SKM-1 treated with dmso at 0.1 percent for 144 hours (cell line): Measurements from ENCODE around the gene POMGNT1.

Source experiments
- DNase-seq: peaks from one replicate; lab custom pipeline; 2025; ENCODE audit not compliant: unreplicated experiment; lab: John Stamatoyannopoulos, UW

Gene POMGNT1

DNA sequence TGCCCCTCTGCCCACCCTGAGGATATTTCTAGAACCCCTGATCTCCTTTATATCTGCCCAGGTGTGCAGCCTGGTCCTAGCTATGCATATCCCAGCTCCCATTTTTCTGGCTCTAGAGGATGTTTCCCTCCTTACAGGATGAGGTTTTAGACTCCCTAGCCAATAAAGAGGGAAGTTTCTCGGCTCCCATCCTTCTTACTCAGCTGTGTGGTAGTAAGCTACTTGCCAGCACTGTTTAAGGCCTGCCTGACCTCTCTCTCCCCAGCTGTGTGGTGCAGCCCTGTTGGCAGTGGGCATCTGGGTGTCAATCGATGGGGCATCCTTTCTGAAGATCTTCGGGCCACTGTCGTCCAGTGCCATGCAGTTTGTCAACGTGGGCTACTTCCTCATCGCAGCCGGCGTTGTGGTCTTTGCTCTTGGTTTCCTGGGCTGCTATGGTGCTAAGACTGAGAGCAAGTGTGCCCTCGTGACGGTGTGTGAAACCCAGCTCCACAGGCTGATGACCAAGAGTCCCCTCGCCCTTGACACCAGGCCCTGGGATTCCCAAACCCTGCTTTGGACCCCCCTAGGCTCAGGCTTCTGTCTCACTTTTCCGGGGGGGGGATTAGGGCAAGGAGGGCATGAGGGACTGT lies 14.2 kb downstream of the POMGNT1 start:
- DNase-seq: no peak

DNA sequence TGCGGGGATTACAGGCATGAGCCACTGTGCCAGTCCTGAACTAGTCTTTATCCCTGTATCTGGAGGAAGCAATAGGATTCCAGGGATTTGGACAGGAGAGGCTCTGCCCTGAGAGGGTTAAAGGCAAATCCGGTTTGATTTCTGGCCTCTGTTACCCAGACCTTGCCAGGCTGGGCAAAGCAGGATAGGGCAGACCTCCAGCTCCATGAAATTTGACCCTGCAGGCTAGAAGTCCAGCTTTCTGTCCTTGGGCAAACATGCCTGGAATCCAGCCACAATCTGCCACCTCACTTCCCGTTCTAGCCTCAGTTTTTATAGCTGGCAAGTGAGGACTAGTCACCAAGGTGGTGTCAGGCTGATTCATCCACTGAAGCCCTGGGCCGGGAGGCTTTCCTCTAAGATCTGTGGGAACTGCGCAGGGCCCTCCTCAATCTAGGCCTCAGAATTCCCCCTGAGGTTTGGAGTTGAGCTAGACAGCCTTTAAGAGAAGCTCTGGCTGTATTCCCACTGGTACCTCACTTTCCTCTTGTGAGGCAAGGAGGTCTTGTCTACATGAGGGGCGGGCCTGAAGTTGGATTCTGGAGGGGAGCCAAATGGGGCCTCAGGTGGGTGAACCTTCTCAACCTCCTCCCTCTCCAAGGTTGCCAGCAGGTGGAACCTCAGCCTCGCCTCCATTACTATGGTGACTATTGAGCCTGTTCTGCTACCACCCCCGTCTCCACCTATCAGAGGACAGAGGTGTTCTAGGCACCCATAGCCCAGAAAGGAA lies 15.0 kb downstream of the POMGNT1 start:
- DNase-seq: no peak

DNA sequence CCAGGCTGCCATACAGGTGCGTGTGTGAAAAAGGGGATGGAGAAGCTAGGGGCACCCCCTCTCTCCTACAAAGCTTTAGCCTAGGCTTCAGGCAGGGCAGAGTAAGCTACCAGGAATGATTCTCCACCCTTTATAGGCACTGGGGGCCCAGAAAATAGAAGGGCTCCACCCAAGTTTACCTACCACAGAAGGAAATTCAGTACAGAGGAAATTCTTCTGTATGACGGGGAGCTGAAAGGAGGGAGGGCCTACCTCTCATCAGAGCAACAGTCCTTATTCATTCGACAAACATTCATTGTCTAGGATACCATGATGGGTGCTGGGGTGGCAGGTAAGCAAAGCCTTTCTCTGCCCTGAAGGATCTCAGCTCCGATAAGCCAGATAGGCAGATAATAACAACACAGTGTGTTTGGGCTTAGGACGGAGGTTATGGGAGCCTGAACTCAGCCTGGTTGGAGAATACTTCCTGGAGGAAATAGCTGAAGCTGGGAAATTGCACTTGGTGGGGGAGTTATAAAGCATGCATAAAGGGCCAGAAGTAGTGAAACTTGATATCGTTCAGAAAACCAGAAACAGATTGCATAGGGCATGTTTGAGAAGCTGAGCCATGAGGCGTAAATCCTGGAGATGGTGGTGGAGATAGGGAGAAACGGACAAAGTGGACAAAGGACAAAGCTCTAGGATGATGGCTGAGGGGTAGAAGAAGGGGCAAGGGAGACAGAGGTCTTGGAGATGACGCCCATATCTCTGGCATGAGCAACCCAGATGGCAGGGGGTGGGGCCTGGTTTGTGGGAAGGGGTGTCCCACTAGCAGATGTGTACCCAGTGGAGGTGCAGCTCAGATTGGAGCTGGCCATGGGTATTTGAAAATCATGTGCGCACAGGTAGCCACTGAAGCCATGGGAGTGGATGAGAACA lies 16.6 kb downstream of the POMGNT1 start:
- DNase-seq: no peak

DNA sequence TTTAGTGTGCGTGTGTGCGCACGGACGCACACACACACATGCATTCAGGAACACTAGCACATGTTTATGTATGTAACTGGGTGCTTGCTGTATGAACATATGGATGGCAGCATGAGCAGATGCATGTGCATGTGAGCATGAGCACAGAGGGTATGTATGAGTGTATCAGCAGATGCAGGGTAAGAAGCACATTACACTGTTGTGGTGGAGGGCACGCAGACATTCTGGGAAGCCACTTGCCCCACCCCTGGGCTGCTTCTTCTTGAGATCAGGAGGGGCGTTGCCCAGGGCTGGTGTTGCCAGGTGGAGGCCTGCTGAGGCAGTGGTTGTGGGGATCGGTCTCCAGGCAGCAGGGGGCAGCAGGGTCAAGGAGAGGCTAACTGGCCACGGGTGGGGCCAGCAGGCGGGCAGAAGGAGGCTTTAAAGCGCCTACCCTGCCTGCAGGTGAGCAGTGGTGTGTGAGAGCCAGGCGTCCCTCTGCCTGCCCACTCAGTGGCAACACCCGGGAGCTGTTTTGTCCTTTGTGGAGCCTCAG lies 18.1 kb downstream of the POMGNT1 start:
- no peak for DNase-seq

DNA sequence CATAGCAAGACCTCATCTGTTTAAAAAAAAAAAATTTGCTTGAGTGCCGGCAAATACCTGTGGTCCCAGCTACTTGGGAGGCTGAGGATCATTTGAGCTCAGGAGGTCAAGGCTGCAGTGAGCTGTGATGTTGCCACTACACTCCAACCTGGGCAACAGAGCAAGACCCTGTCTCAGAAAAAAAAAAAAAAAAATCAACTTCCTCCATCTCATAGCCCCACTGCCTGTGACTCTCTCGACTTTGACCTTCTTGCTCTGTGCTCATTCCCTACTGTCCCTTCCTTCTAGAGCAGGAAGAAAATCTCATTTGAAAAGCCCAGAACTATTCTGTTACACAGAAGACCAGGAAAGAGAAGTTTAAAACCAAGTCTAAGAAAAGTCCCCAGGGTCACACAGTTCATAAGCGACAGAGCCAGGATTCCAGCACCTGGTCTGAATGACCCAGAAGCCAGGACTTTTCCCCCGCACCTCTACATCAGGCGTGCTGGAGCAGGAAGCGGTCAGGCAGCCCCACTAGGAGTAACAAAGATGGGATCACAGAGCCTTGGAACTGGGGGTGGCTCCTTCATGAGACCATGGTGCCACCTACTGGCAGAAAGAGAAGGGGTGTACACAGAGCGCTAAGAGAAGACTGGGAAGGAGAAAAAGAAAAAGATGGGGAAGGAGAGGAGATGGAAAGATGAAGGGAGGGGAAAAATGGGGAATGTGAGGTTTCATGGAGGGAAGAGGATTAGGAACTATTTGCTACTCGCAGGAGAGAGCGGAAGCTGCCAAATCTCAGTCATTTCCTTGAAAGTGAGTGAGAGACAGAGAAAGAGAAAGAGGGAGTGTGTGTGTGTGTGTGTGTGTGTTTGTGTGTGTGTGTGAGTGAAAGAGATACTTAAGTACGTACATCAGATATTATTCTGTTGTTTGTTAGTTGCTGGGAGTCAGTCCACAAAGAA lies 18.8 kb downstream of the POMGNT1 start:
- DNase-seq: peak; percentile 60

DNA sequence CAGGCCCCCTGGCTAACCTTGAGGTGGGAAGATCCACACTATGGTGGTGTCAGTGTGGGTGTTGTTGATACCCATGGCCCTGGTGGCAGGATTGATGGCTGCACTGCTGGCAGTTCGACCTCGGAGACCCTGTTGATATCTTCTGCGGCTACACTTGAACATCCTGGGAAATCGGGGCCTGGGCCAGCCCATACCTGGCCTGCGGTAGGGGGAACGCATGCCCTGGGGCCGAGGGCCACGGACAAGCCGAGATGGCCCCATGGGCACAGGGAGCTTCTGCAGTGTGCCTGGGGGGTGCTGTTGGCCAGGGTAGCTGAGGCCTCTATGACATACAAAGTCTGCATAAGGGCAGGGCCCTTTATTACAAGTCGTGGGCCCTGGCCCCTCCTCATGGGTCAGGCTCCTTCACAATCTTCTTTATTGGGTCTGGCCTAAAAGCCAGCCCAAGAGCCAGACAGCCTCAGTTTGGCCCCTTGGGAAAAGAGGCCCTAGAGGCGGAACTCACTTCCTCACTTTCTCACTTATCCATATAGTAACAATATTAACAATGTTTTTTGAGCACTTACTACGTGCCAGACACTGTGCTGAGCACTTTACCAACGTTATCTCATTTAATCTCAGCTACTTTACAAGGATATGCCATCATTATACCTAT lies 21.9 kb downstream of the POMGNT1 start, which contains the start of gene P3R3URF:
Gene P3R3URF (minus strand): TSS at position 278 of the 655 bp plus-strand sequence. CDS start 17 bp downstream, at position 261.
- no peak for DNase-seq

DNA sequence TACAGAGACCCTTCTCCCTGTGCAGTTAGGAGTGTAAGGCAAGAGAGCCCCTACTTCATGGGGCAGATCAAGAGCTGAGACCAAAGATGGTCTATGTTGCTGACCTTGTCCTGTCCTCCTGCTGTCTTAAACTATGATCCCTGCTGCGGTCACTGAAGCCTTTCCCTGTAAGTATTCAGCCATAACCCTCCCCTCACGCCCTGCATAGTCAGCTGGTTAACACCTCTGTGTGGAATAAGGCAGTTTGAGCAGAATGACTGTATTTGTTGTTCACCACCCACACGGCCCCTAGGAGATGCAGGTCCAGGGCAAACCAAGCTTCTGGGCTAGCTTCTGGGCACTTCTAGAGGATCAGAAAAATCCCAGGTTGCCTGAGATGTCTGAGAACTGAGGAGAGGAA lies 23.0 kb downstream of the POMGNT1 start:
- DNase-seq: no peak

DNA sequence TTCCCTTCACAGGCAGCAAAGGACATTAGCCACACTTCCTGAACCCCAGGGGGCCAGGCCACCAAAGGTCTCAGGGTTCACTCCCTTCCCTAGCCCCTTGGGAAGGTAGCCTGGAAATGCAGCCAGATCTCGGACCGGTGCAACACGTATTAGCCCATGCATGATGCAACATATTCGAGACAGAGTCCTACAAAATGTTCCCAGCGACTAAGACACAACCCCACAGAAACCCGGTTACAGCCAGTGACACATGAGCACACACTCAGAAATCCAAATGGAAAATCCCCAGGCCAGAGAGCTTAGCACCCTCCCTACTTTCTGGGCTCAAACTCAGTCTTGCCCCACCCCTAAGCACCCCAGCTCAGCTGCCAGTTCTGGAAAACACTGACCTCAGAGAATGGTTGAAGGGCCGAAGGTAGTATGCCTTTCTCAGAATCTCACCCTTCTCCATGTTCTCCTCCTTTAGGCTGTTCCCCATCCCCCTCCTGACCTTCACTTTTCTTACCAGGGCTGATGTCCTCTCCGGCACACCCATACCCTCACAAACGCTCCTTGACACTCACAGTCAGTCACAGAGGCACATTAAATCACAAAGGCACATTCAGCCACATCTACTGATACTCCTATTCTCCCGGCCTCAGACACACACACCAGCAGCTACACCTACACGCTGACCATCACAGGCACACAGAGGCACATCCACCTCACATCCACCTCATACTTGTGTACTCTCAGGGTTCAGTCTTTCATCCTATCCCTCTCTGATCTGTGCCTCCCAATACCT lies 23.6 kb downstream of the POMGNT1 start, which contains the start of gene TSPAN1:
Gene TSPAN1 (plus strand): TSS at position 640 of the 784 bp plus-strand sequence. CDS start 6,021 bp downstream, outside the sequence.
- no peak for DNase-seq

DNA sequence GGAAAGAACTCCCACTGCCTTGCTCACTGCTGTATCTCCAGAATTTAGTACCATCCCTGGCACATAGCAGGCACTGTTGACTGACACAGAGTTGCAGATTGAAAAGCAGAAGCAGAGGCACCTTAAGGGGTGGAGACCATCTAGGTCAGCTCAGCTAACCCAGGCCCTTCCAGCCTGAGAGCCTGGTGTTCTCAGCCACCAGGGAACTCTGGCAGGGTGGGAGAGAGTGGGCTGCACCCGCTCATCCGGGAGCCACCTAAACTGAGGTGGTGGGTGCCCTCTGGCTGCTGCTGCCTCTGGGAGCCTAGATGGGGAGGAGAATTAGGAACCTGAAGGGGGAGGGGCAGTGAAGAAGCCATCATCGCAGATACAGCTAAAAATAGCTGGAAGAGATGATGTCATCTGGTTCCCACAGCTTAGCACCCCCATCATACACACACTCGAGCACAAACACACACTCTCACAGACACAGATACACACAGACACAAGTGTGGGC lies 24.8 kb downstream of the POMGNT1 start:
- peak; percentile 27 for DNase-seq

DNA sequence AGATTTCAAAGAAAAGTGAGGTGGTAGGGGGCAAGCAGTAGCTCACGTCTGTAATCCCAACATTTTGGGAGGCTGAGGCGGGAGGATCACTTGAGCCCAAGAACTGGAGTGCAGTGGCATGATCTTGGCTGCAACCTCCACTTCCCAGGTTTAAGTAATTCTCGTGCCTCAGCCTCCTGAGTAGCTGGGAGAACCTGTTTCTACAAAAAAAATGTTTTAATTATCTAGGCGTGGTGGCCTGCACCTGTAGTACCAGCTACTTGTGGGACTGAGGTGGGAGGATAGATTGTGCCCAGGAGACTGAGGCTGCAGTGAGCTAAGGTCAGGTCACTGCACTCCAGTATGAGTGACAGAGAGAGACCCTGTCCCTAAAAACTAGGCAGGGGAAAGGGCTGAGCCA lies 25.9 kb downstream of the POMGNT1 start:
- no peak for DNase-seq

DNA sequence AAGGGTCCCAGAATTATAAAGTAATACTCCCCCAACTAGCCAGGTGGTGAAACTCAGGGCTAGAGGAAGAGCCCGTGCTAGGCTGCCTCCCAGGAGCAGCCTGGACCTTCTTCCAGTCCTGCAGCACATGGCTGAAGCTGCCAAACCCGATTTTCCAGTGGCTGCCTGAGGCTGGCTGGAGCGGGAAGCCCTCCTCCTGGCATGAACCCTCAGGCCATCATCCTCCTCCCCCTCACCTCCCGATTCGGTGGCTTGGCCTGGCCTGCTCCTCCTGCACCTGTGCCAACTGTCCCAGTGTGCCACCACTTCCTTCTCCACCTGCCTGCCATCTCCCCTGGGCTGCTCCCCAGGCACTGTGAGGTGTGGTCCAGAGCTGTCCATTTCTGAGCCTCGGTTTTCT lies 26.4 kb downstream of the POMGNT1 start:
- DNase-seq: no peak

DNA sequence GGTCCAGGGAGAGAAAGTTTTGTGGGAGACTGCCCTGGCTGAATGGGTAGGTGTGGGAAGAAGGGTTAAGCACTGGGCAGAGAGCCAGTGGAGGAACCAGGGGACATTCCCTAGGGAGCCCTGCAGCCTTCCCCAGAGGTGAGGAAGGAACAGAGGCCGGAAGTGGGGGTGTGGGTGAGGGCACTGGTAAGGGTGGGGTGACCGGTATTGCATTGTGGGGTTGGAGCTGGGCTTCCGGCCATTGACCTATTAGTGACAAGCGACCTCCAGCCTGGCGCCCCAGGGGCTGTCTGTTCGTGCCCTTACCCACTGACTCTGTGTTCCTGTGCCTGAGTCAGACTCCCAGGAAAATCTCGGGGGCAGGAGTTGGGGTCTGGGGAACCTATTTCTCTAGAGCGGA lies 26.9 kb downstream of the POMGNT1 start:
- no peak for DNase-seq

DNA sequence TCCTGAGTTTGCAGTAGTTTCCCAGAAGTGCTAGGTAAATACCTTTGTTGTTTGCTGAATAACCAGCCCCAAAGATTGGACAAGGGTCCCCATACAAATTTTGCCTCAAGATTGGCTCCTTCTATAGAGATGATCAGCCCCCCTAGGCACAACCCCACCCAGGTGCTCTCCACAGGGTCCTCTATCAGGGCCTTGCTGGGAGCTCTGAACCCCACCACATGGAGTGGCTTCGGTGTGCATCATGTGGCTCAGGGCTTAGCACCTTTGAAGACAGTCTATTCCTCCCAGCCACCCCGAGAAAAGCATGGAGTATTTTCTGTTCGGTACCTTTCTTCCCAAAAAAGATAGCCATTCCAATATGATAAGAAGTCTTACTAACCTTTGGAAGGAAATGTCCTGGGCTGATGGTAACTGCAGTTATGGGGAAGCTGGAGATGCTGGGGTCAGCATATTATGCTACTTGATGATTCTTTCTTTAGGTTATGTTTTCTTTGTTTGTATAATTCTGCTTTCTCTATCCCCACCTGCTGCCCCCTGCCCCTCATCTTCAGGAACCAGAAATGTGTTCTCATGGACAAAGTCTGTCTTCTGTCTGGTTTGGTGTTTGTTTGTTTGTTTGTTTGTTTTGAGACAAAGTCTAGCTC lies 28.3 kb downstream of the POMGNT1 start:
- DNase-seq: no peak

DNA sequence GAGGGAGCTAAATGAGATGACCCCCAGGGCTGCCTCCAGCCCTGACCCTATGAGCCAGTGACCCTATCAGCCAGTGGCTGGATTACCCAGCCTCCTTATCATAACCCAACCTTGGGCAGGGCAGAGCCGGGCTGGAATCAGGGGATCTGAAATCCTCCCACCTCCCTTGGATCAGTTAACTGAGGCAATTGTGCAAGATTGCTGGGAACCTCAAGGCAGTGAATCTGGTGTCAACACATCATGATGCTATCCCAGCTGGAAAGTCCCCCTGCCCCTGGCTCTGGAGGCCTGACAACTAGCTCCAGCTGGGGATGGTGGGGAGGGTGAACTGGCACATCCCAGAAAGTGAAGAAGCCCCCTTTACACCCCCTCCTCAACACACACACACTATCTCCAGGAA lies 29.8 kb downstream of the POMGNT1 start:
- no peak for DNase-seq

DNA sequence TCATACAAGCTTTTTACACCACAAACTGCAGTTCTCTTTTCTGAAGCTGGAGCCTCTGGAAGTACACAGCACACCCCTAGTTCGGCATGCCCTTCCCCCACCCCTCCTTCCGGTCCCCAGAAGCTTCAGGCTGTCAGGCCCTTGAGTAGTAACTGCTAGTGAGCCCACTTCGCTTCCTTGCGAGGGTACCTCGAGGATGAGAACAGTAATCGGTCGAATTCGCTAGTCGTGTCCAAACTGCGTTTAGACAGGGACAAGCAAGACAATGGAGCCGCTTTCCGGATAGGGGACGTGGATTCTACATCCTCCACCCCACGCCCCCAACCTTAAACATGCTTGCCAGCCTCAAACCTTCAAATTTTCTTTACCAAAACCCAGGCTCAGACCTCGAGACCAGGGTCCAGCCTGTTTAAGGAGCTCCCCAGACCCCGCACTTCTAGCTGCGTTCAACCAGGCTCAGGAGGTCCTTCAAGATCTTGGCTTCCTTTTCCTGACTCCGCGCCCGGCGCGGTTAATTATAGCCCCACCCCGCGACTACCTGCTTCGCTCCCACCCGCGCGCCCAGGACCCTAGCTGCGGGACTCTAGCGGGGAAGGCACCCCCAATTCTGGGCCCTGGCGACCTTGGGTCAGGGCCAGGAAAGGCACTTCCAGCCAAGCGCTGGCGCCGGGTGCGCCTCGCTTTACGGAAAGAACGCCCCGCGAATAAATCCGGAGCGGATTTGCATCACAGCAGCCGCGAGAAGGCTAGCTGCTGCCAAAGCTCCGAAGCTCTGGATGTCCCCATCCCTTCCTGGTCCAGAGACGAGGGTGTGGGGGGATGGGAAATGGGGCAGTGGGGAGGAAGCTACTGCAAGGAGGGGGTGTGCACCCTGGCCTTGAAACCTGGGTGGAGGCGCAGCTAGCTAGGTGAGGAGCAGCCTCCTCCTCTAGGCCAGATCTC lies 31.4 kb downstream of the POMGNT1 start:
- no peak for DNase-seq

DNA sequence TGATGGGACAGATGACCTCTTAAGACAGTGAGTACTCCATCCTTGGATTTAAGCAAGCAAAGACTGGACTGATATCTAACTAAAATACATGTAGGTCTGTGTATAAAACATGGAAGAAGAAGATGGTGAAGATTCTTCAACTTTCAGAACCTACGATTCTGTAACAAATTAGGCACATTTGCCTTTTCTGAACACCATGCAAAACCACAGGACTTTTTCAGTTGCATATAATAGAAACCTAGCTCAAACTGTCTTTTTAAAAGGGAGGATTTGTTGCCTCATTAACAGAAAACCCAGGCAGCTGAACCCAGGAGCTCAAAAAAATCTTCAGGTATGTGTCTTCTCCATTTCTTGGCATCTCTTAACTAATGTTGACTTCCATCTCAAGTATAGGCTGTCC lies 38.0 kb downstream of the POMGNT1 start:
- DNase-seq: no peak

DNA sequence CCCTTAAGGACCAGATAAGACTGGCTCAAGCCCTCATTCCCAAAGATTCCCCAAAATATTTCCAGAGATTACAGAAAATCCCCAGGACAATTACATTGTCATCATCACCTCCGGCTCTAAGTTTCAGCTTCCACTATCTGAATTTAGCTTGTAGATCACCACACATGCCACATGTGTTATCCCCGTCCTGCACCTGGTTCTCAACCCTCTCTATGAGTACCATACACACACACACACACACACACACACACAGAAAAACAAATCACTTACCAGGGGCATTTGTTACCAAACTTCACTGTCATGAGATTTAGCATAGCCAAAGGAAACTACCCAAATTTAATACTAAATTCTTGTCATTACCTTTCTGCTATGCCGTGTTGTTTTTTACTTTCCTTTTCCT lies 38.7 kb downstream of the POMGNT1 start:
- DNase-seq: no peak
